Measurements from ENCODE around the gene CDK3.

CDK3 gene

DNA sequence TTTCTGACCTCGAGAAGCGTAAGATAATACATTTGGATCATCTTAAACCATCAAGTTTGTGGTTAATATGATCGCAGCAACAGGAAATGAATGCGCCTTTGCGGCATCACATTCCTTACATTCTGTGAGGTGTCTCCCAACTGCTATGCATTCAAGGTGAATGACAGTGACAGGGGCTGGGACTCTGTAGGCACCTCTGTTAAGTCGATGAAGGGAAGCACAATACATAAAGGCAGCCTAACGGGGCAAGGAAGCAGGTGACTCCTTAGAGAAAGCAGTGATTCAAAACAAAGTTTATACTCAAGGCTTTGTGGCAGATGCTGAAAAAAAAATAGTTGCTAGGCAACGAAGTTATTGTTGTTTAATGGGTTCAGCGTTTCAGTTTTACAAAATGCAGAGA lies 48.1 kb downstream of the CDK3 start:
- TF ChIP-seq POLR2AphosphoS5 (IDR thresholded peaks at IDR 0.05; ENCODE audit: low read depth, low read length) = no peak
- TF ChIP-seq FOXP2 (optimal IDR thresholded peaks at IDR 0.05; ENCODE audit: borderline replicate concordance, extremely low read depth, extremely low read length, insufficient read depth) = no peak

DNA sequence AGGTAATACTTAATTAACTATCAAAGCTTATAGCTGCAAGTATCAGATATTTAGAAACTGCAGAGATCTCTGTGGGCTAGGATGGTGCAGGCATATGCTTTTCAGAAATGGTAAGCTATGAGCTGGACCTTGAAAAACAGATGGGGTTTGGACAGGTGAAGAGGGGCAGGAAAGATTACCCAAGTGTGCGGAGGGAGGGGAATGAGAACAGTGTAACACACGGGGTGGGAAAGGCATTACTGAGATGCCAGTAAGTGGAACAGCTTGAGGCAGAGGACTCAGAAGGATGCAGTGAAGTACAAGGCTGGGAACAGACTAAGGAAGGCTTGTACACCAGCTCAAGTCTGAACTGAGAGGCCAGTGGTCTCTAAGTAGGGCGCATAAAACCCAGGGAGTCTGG lies 48.6 kb downstream of the CDK3 start:
- TF ChIP-seq, protein P1, sequence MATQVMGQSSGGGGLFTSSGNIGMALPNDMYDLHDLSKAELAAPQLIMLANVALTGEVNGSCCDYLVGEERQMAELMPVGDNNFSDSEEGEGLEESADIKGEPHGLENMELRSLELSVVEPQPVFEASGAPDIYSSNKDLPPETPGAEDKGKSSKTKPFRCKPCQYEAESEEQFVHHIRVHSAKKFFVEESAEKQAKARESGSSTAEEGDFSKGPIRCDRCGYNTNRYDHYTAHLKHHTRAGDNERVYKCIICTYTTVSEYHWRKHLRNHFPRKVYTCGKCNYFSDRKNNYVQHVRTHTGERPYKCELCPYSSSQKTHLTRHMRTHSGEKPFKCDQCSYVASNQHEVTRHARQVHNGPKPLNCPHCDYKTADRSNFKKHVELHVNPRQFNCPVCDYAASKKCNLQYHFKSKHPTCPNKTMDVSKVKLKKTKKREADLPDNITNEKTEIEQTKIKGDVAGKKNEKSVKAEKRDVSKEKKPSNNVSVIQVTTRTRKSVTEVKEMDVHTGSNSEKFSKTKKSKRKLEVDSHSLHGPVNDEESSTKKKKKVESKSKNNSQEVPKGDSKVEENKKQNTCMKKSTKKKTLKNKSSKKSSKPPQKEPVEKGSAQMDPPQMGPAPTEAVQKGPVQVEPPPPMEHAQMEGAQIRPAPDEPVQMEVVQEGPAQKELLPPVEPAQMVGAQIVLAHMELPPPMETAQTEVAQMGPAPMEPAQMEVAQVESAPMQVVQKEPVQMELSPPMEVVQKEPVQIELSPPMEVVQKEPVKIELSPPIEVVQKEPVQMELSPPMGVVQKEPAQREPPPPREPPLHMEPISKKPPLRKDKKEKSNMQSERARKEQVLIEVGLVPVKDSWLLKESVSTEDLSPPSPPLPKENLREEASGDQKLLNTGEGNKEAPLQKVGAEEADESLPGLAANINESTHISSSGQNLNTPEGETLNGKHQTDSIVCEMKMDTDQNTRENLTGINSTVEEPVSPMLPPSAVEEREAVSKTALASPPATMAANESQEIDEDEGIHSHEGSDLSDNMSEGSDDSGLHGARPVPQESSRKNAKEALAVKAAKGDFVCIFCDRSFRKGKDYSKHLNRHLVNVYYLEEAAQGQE (IDR thresholded peaks at IDR 0.05; ENCODE audit: insufficient read depth in 1 of 2, low read depth in 2 of 2, low read length in 2 of 2) = no peak

DNA sequence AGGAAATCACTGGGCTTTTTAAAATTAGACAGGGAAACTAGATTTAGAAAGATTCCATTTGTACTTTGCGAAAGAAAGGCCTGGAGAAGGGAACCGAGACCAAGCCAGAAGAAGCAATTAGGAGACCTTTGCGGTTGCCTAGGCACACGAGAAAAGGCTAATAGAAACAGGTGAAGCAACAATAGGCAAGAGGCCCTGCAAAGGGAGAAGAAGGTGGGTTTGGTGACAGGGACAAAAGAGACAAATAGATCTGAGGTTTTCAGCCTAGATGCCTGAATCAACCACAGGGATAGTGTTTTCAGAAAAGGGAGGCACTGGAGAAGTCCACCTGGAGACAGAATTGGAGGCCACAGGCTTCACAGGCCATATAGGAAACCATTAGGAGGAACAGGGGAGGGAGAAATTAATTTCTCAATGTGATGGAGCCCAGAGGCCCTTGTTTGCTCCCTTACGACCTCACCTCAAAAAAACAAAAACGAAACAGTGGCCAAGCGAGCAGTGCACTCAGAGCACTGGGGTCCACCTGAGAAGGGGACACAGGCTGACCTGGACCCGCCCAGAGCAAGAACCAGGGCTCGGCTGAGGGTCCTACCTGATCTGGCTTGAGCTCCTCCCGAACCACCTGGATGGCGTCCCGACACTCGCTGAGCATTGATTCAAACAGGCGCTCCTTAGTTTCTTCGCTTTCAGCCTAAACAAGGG lies 49.3 kb downstream of the CDK3 start:
- TF ChIP-seq SIN3A (IDR thresholded peaks at IDR 0.05; ENCODE audit: borderline replicate concordance, insufficient read depth, low read length) (no peak), POLR2AphosphoS5 (IDR thresholded peaks at IDR 0.05; ENCODE audit: low read depth, low read length) (no peak), FOXP2 (optimal IDR thresholded peaks at IDR 0.05; ENCODE audit: borderline replicate concordance, extremely low read depth, extremely low read length, insufficient read depth) (no peak), TAF1 (IDR thresholded peaks at IDR 0.05; ENCODE audit: borderline replicate concordance, insufficient read depth, low read length) (no peak)
- TF ChIP-seq, protein P1 (IDR thresholded peaks at IDR 0.05; ENCODE audit: insufficient read depth in 1 of 2, low read depth in 2 of 2, low read length in 2 of 2) = no peak

DNA sequence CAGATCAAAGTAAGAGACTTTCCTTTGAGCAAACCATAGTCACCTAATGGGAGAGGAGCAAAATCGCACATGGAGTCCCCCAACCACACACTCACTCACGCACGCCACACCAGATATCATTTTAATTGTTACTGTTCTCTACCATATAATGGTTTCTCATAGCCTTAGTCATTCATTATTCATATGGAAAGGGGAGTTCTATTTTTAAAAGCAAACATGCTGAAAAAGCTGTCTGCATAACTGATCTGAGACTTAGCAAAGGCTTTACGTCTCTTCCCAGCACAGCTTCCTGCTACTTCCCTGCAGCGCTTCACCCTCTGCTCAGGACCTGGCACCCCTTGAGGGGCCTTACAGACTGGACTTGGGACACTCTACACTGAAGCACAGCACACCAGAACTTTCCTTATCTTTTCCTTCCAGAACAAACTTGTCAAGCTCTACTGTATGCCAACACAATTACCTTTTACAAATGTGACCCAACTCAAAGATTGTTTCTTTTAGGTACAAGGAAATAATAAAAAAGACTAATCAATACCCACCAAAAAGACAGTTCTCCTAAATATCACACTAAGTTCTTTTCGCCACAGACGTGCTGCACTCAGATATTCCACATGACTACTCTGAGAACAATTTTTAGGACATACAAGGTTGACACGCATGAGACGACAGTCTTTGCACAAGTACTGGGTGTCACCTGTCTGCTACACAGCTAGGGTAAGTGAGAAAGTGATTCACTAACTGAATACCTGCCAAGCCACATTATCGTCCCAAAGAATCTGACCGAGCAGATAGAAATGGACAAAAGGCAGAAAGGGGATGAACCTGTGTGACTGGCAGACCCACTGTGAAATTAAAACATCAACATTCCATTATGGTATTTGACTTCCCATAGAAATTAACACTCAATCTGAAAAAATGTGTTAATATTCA lies 50.1 kb downstream of the CDK3 start:
- TF ChIP-seq POLR2AphosphoS5 (IDR thresholded peaks at IDR 0.05; ENCODE audit: low read depth, low read length) (no peak), SIN3A (IDR thresholded peaks at IDR 0.05; ENCODE audit: borderline replicate concordance, insufficient read depth, low read length) (no peak), FOXP2 (optimal IDR thresholded peaks at IDR 0.05; ENCODE audit: borderline replicate concordance, extremely low read depth, extremely low read length, insufficient read depth) (no peak), TAF1 (IDR thresholded peaks at IDR 0.05; ENCODE audit: borderline replicate concordance, insufficient read depth, low read length) (no peak)
- TF ChIP-seq, protein P1 (IDR thresholded peaks at IDR 0.05; ENCODE audit: insufficient read depth in 1 of 2, low read depth in 2 of 2, low read length in 2 of 2) = no peak

DNA sequence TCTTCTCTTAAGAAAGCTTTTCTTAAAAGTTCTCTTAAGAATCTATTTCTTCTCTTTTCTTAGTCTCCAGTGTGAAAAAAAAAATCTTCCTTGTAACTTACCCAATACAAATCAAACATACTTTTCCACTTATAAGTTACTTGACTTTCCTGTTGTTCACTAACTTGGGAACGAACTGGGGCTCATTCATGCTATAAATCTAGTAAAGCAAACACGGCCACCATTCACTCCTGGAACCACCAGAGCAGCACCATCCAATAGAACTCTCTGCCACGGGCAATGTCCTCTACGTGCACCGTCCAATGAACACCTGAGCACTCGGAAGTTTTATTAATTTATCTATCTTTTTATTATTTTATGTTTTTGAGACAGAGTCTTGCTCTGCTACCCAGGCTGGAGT lies 50.9 kb downstream of the CDK3 start:
- TF ChIP-seq, protein P1 (IDR thresholded peaks at IDR 0.05; ENCODE audit: insufficient read depth in 1 of 2, low read depth in 2 of 2, low read length in 2 of 2) = no peak
- TF ChIP-seq TAF1 (IDR thresholded peaks at IDR 0.05; ENCODE audit: borderline replicate concordance, insufficient read depth, low read length) (no peak), POLR2AphosphoS5 (IDR thresholded peaks at IDR 0.05; ENCODE audit: low read depth, low read length) (no peak), FOXP2 (optimal IDR thresholded peaks at IDR 0.05; ENCODE audit: borderline replicate concordance, extremely low read depth, extremely low read length, insufficient read depth) (no peak), SIN3A (IDR thresholded peaks at IDR 0.05; ENCODE audit: borderline replicate concordance, insufficient read depth, low read length) (no peak)

All from PFSK-1 (cell line).